H9 (cell line): ENCODE data around the gene PEG3. TPM values are rescaled to one million over a fixed set of nuclear protein-coding genes. Genes with fewer than 3 reads are reported as not detected.

Experiments used
- DNase-seq: peaks from one replicate; pipeline ENCODE4 v3.0.0-alpha.2; 2017
- H2AFZ ChIP-seq: one replicate; pipeline ENCODE4 v1.6.1; 2013; ENCODE audit warnings: mild to moderate bottlenecking, low read length, control low read depth, moderate library complexity
- H2AK5ac ChIP-seq: 2 replicates; pipeline ENCODE4 v1.6.1; 2013; ENCODE audit warnings: low read length, control low read depth, mixed read lengths; ENCODE audit not compliant: insufficient read length
- H2BK120ac ChIP-seq: one replicate; pipeline ENCODE4 v1.6.1; 2013; ENCODE audit warnings: low read depth, mild to moderate bottlenecking, low read length, control low read depth, inconsistent platforms; ENCODE audit not compliant: poor library complexity, severe bottlenecking
- H2BK12ac ChIP-seq: 2 replicates; pipeline ENCODE4 v1.6.1; 2013; ENCODE audit warnings: low read length, control low read depth, mixed read lengths, low read depth; ENCODE audit not compliant: insufficient read length
- H2BK15ac ChIP-seq: 2 replicates; pipeline ENCODE4 v1.6.1; 2013; ENCODE audit warnings: low read depth, low read length, control low read depth
- H2BK20ac ChIP-seq: one replicate; pipeline ENCODE4 v1.6.1; 2013; ENCODE audit warnings: low read depth, mild to moderate bottlenecking, low read length, control low read depth, inconsistent platforms; ENCODE audit not compliant: poor library complexity, severe bottlenecking
- H2BK5ac ChIP-seq: 2 replicates; pipeline ENCODE4 v1.6.1; 2013; ENCODE audit warnings: low read length, control low read depth, mixed read lengths; ENCODE audit not compliant: insufficient read length
- H3K14ac ChIP-seq: 2 replicates; pipeline ENCODE4 v1.6.1; 2013; ENCODE audit warnings: low read length, control low read depth; ENCODE audit not compliant: insufficient read depth
- H3K18ac ChIP-seq: 2 replicates; pipeline ENCODE4 v1.6.1; 2013; ENCODE audit warnings: low read depth, mild to moderate bottlenecking, mixed read lengths, low read length, control low read depth; ENCODE audit not compliant: insufficient read length
- H3K23ac ChIP-seq: 2 replicates; pipeline ENCODE4 v1.6.1; 2013; ENCODE audit warnings: low read length, control low read depth, mixed read lengths, low read depth; ENCODE audit not compliant: insufficient read length
- H3K23me2 ChIP-seq: 2 replicates; pipeline ENCODE4 v1.6.1; 2013; ENCODE audit warnings: low read depth, mild to moderate bottlenecking, mixed read lengths, low read length, control low read depth; ENCODE audit not compliant: insufficient read length, poor library complexity, severe bottlenecking
- H3K27ac ChIP-seq: 2 replicates; pipeline ENCODE4 v1.5.1; 2013; ENCODE audit warnings: low read length, control low read depth, mixed read lengths, low read depth; ENCODE audit not compliant: insufficient read length
- H3K27me3 ChIP-seq: 2 replicates; pipeline ENCODE4 v1.6.1; 2013; ENCODE audit warnings: low read length, control low read depth, inconsistent platforms; ENCODE audit not compliant: insufficient read depth
- H3K4ac ChIP-seq: 2 replicates; pipeline ENCODE4 v1.6.1; 2013; ENCODE audit warnings: low read depth, mild to moderate bottlenecking, control low read depth, inconsistent platforms, low read length, moderate library complexity
- H3K4me1 ChIP-seq: 2 replicates; pipeline ENCODE4 v1.6.1; 2013; ENCODE audit warnings: low read length, control low read depth, inconsistent platforms; ENCODE audit not compliant: insufficient read depth
- H3K4me2 ChIP-seq: 2 replicates; pipeline ENCODE4 v1.6.1; 2013; ENCODE audit warnings: low read length, control low read depth, mixed read lengths; ENCODE audit not compliant: insufficient read length, insufficient read depth
- H3K56ac ChIP-seq: 2 replicates; pipeline ENCODE4 v1.6.1; 2013; ENCODE audit warnings: low read depth, mild to moderate bottlenecking, mixed read lengths, low read length, control low read depth; ENCODE audit not compliant: insufficient read length
- H3K79me1 ChIP-seq: 2 replicates; pipeline ENCODE4 v1.6.1; 2013; ENCODE audit warnings: low read depth, mild to moderate bottlenecking, moderate library complexity, low read length, control low read depth, inconsistent platforms; ENCODE audit not compliant: insufficient read depth, poor library complexity, severe bottlenecking
- H3K79me2 ChIP-seq: 2 replicates; pipeline ENCODE4 v1.6.1; 2013; ENCODE audit warnings: low read length, control low read depth, inconsistent platforms; ENCODE audit not compliant: insufficient read depth
- H3K9ac ChIP-seq: 2 replicates; pipeline ENCODE4 v1.6.1; 2013; ENCODE audit warnings: low read length, control low read depth, mixed read lengths; ENCODE audit not compliant: insufficient read length; ENCODE audit errors: extremely low read depth
- H3K9me3 ChIP-seq: one replicate; pipeline ENCODE4 v1.6.1; 2013; ENCODE audit warnings: low read depth, low read length, inconsistent platforms; ENCODE audit not compliant: control insufficient read depth
- H3T11ph ChIP-seq: one replicate; pipeline ENCODE4 v1.6.1; 2013; ENCODE audit warnings: mild to moderate bottlenecking, low read length, control low read depth, inconsistent platforms
- H4K20me1 ChIP-seq: one replicate; pipeline ENCODE4 v1.6.1; 2013; ENCODE audit not compliant: control insufficient read depth, insufficient read length, insufficient read depth
- H4K5ac ChIP-seq: 2 replicates; pipeline ENCODE4 v1.6.1; 2013; ENCODE audit warnings: low read depth, mild to moderate bottlenecking, mixed read lengths, low read length, control low read depth; ENCODE audit not compliant: insufficient read length
- H4K8ac ChIP-seq: replicated peaks from 2 replicates; pipeline ENCODE4 v1.6.1; 2013; ENCODE audit warnings: low read length, control low read depth, mixed read lengths, low read depth; ENCODE audit not compliant: insufficient read length
- H4K91ac ChIP-seq: 2 replicates; pipeline ENCODE4 v1.6.1; 2013; ENCODE audit warnings: low read depth, mild to moderate bottlenecking, moderate library complexity, mixed read lengths, low read length, control low read depth; ENCODE audit not compliant: insufficient read length
- H3K27ac Mint-ChIP-seq, 3 experiments: 2 replicates in 2 of 3; 3 replicates in 1 of 3; pipeline ENCODE4 v1.8.0; 2020 to 2021; ENCODE audit warnings: mixed read lengths in 3 of 3, mild to moderate bottlenecking in 1 of 3, moderate library complexity in 1 of 3
- H3K27me3 Mint-ChIP-seq: 2 replicates; pipeline ENCODE4 v1.8.0; 2021; ENCODE audit warnings: low read depth, mild to moderate bottlenecking, moderate library complexity, mixed read lengths
- H3K36me3 Mint-ChIP-seq, 3 experiments: 2 replicates in 2 of 3; 3 replicates in 1 of 3; pipeline ENCODE4 v1.8.0; 2020 to 2021; ENCODE audit warnings: low read depth in 3 of 3, mixed read lengths in 3 of 3; ENCODE audit not compliant: insufficient read depth in 1 of 3
- H3K4me1 Mint-ChIP-seq, 2 experiments: 2 replicates each; pipeline ENCODE4 v1.8.0; 2020; ENCODE audit warnings: mixed read lengths in 2 of 2
- H3K4me3 Mint-ChIP-seq, 2 experiments: 2 replicates in 1 of 2; 3 replicates in 1 of 2; pipeline ENCODE4 v1.8.0; 2020 to 2021; ENCODE audit warnings: mild to moderate bottlenecking in 2 of 2, mixed read lengths in 2 of 2, moderate library complexity in 1 of 2
- H3K9me3 Mint-ChIP-seq, 2 experiments: 2 replicates in 1 of 2; 3 replicates in 1 of 2; pipeline ENCODE4 v1.8.0; 2020; ENCODE audit warnings: mild to moderate bottlenecking in 2 of 2, mixed read lengths in 2 of 2, moderate library complexity in 1 of 2
- CTCF ChIP-seq: fragments of 200-600 bp; sonication (generic); conservative IDR thresholded peaks from 3 replicates; pipeline ENCODE4 v1.8.0; 2021; ENCODE audit warnings: antibody characterized with exemption, mild to moderate bottlenecking
- WGBS: extraction: QIAGEN DNeasy Blood & Tissue Kit; methylation state at CpG from one replicate; pipeline ENCODE4 v1.1.7; 2013; ENCODE audit warnings: missing lambda C conversion rate, low lambda C conversion rate, mixed read lengths; ENCODE audit not compliant: insufficient read length; ENCODE audit errors: extremely low coverage; 5-methylcytosine and 5-hydroxymethylcytosine counted together
- total RNA-seq: library from RNA; stranded (reverse); gene quantifications from 2 replicates; pipeline ENCODE4 v1.2.1, GENCODE V29; 2021

Gene PEG3
- total RNA-seq, 1 experiment from 2014 or later = not detected

DNA sequence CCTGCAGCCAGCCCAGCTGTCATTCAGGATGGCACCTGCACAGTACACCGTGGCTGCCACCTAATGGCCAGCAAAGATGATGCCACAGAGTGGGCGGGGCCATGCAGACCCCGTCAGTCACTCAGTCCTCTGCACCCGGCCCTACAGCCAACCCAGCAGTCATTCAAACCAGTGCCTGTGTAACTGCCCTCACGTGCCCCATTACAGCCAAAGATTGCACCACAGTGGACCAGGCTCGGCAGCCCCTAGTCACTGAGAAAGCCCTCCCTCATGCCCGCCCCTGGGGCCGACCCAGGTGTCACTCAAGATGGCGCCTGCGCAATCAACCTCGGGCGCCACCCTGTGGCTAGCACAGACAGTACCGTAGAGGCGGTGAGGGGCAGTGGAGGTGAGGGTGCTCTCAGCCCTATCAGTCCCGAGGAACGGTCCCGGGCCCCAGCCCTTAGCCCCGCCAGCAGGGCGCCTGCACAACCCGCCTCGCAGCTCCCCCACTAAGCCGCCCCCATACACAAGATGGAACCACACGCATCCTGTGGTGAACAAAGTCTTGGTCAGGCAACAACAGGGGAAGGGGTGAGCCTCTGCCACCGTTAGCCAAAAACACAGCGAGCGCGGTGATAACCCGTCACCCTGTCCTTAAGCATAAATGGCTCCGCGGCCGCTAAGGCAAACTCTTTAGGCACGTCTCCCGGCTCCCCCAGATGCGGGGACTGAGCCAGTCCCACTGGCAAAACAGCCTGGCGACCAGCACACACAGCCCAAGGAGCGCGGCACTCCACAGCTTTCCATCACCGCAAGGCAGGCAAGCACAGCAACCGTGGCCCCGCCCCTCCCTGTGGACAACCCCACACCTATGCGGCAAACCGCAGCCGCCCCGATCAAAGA is 2.3 kb downstream of the PEG3 start:
- Histone ChIP-seq H2AK5ac (no peak overlapping the region), H2BK120ac (no peak overlapping the region), H2BK5ac (no peak overlapping the region), H3K56ac (no peak overlapping the region), H2BK20ac (no peak overlapping the region), H4K8ac (no peak overlapping the region), H4K20me1 (no peaks in the 10 kb centered on the region), H3K18ac (no peak overlapping the region), H3T11ph (no peak overlapping the region), H2BK15ac (no peak overlapping the region), H3K4me1 (no peaks in the 10 kb centered on the region), H3K27ac (no peak overlapping the region), H2AFZ (no peak overlapping the region), H3K4me2 (peak overlapping the region; percentile 46), H3K79me2 (no peaks in the 10 kb centered on the region), H3K14ac (no peak overlapping the region), H3K9ac (no peak overlapping the region), H3K79me1 (no peaks in the 10 kb centered on the region), H3K9me3 (peaks cover 84% of the 10 kb centered on the region), H3K23me2 (no peaks in the 10 kb centered on the region), H4K5ac (no peak overlapping the region), H3K27me3 (no peaks in the 10 kb centered on the region), H2BK12ac (no peak overlapping the region), H4K91ac (no peak overlapping the region), H3K23ac (no peak overlapping the region), H3K4ac (no peak overlapping the region)
- no peak overlapping the region for H3K4me3 Mint-ChIP-seq
- TF ChIP-seq CTCF = no peak
- no peak for DNase-seq
- H3K4me1 Mint-ChIP-seq = no peaks in the 10 kb centered on the region
- WGBS = no CpG with 5 or more reads among the region's 44 CpGs
- peaks cover 7% of the 10 kb centered on the region for H3K27me3 Mint-ChIP-seq
- peaks cover 77 to 78% of the 10 kb centered on the region in 2 experiments for H3K9me3 Mint-ChIP-seq
- peaks cover 22 to 42% (median 37%) of the 10 kb centered on the region in 3 experiments for H3K36me3 Mint-ChIP-seq
- H3K27ac Mint-ChIP-seq = no peak overlapping the region
